Brain microvascular endothelial cell (primary cell): ENCODE results near the gene FUT6.

Experiments
- DNase-seq: peaks from one replicate; pipeline ENCODE4 v3.0.0-alpha.2; 2020
- H3K27ac ChIP-seq: fragments of 250-450 bp; sonication (Bioruptor Pico); 2 replicates; pipeline ENCODE4 v1.5.1; 2020; ENCODE audit warnings: mild to moderate bottlenecking, moderate library complexity
- H3K27me3 ChIP-seq: fragments of 250-450 bp; sonication (Bioruptor Pico); replicated peaks from 2 replicates; pipeline ENCODE4 v1.5.1; 2020; ENCODE audit warnings: mild to moderate bottlenecking
- H3K36me3 ChIP-seq: fragments of 250-450 bp; sonication (Bioruptor Pico); replicated peaks from 2 replicates; pipeline ENCODE4 v1.5.1; 2020; ENCODE audit warnings: mild to moderate bottlenecking
- H3K4me3 ChIP-seq: 2 replicates; pipeline ENCODE4 v1.5.1; 2011; ENCODE audit warnings: low read depth, mild to moderate bottlenecking, control low read depth, low read length, moderate library complexity
- CTCF ChIP-seq: IDR thresholded peaks from 2 replicates; pipeline ENCODE4 v1.5.1; 2011; ENCODE audit warnings: low read depth, mild to moderate bottlenecking, moderate library complexity, low read length, control low read depth, inconsistent platforms; ENCODE audit errors: missing control alignments
- in situ Hi-C: cut with HindIII; loops from 2 replicates; pipeline ENCODE4 v1.10.0; 2017; ENCODE audit warnings: low sequenced_read_pairs, low pct_ligation_motif_present

FUT6 gene

GRCh38 chr19:5799247-5800241, 40.0 kb downstream of the FUT6 start:
- no peak for DNase-seq
- H3K27ac ChIP-seq = no peak overlapping the region
- no peak overlapping the region for H3K4me3 ChIP-seq
- TF ChIP-seq CTCF = no peak
- in situ Hi-C loops = no loop called here
- H3K27me3 ChIP-seq = peaks cover 4% of the 10 kb centered on the region
- H3K36me3 ChIP-seq = no peaks in the 10 kb centered on the region

- H3K36me3 ChIP-seq = no peaks in the 10 kb centered on the region
- TF ChIP-seq CTCF = no peak
- in situ Hi-C loops = no loop called here
- no peaks in the 10 kb centered on the region for H3K27me3 ChIP-seq
- H3K4me3 ChIP-seq = no peak overlapping the region
- no peak for DNase-seq
- no peak overlapping the region for H3K27ac ChIP-seq
Measured at GRCh38 chr19:5798244-5798643, 41.3 kb downstream of the FUT6 start.

- Histone ChIP-seq H3K27me3 (no peaks in the 10 kb centered on the region), H3K36me3 (no peaks in the 10 kb centered on the region), H3K4me3 (no peak overlapping the region), H3K27ac (no peak overlapping the region)
- DNase-seq = no peak
- in situ Hi-C loops = no loop called here
- TF ChIP-seq CTCF = no peak
Measured at GRCh38 chr19:5795382-5795919, 44.1 kb downstream of the FUT6 start.

- Histone ChIP-seq H3K27me3 (no peaks in the 10 kb centered on the region), H3K27ac (no peak overlapping the region), H3K4me3 (no peak overlapping the region), H3K36me3 (peaks cover 12% of the 10 kb centered on the region)
- in situ Hi-C loops = no loop called here
- TF ChIP-seq CTCF = no peak
- DNase-seq = no peak
Measured at GRCh38 chr19:5793188-5793587, 46.3 kb downstream of the FUT6 start.

GRCh38 chr19:5792224-5792623, 47.3 kb downstream of the FUT6 start:
- no peak for TF ChIP-seq CTCF
- no peak overlapping the region for H3K27ac ChIP-seq
- H3K4me3 ChIP-seq = no peak overlapping the region
- in situ Hi-C loops = no loop called here
- H3K27me3 ChIP-seq = no peaks in the 10 kb centered on the region
- DNase-seq = no peak
- H3K36me3 ChIP-seq = peaks cover 18% of the 10 kb centered on the region
